Trophoblast cell (in vitro differentiated cells and primary cell): ENCODE measurements around the gene DNAJB8.
A peak's percentile ranks its signal among the peaks of the same experiment; 100 is the strongest.

Experiments
- DNase-seq, 2 donors: peaks; one replicate each; pipeline ENCODE4 v3.0.0-alpha.2; 2016
- H2AFZ ChIP-seq: 2 replicates; pipeline ENCODE4 v1.6.1; 2013; ENCODE audit warnings: low read length, moderate library complexity, mild to moderate bottlenecking; ENCODE audit not compliant: insufficient read depth, poor library complexity
- H2AK5ac ChIP-seq: 2 replicates; pipeline ENCODE4 v1.6.1; 2013; ENCODE audit warnings: mild to moderate bottlenecking, low read length
- H2BK120ac ChIP-seq: 2 replicates; pipeline ENCODE4 v1.6.1; 2013; ENCODE audit warnings: low read length, mild to moderate bottlenecking, moderate library complexity; ENCODE audit not compliant: insufficient read depth, poor library complexity
- H2BK12ac ChIP-seq: 2 replicates; pipeline ENCODE4 v1.6.1; 2013; ENCODE audit warnings: mild to moderate bottlenecking, low read length, moderate library complexity
- H2BK5ac ChIP-seq: 2 replicates; pipeline ENCODE4 v1.6.1; 2013; ENCODE audit warnings: low read length, low read depth, moderate library complexity, mild to moderate bottlenecking; ENCODE audit not compliant: poor library complexity
- H3K14ac ChIP-seq: 2 replicates; pipeline ENCODE4 v1.6.1; 2013; ENCODE audit warnings: mild to moderate bottlenecking, low read length
- H3K18ac ChIP-seq: 2 replicates; pipeline ENCODE4 v1.6.1; 2013; ENCODE audit warnings: mild to moderate bottlenecking, low read length
- H3K23ac ChIP-seq: 2 replicates; pipeline ENCODE4 v1.6.1; 2013; ENCODE audit warnings: low read length
- H3K27ac ChIP-seq: 2 replicates; pipeline ENCODE4 v1.5.1; 2013; ENCODE audit warnings: low read depth, mild to moderate bottlenecking, inconsistent platforms, low read length, moderate library complexity
- H3K27me3 ChIP-seq: 2 replicates; pipeline ENCODE4 v1.6.1; 2013; ENCODE audit warnings: inconsistent platforms, mild to moderate bottlenecking, low read length, moderate library complexity; ENCODE audit not compliant: insufficient read depth
- H3K36me3 ChIP-seq, 2 experiments: 1 replicate in 1 of 2; 2 replicates in 1 of 2; pipeline ENCODE4 v1.6.1; 2013; ENCODE audit warnings: low read length in 2 of 2, mild to moderate bottlenecking in 2 of 2, moderate library complexity in 1 of 2; ENCODE audit not compliant: insufficient read depth in 2 of 2, control insufficient read depth in 1 of 2
- H3K4ac ChIP-seq: 2 replicates; pipeline ENCODE4 v1.6.1; 2013; ENCODE audit warnings: low read depth, mild to moderate bottlenecking, low read length, moderate library complexity
- H3K4me1 ChIP-seq, 2 experiments: 1 replicate in 1 of 2; 2 replicates in 1 of 2; pipeline ENCODE4 v1.6.1; 2013; ENCODE audit warnings: low read length in 2 of 2, mild to moderate bottlenecking in 2 of 2, moderate library complexity in 1 of 2; ENCODE audit not compliant: insufficient read depth in 2 of 2, control insufficient read depth in 1 of 2
- H3K4me2 ChIP-seq: 2 replicates; pipeline ENCODE4 v1.6.1; 2013; ENCODE audit warnings: inconsistent platforms, mild to moderate bottlenecking, low read length, moderate library complexity
- H3K4me3 ChIP-seq: 2 replicates; pipeline ENCODE4 v1.5.1; 2013; ENCODE audit warnings: mild to moderate bottlenecking, low read depth, low read length, inconsistent platforms
- H3K79me1 ChIP-seq: one replicate; pipeline ENCODE4 v1.6.1; 2013; ENCODE audit warnings: low read length
- H3K79me2 ChIP-seq: 2 replicates; pipeline ENCODE4 v1.6.1; 2013; ENCODE audit warnings: low read length, mild to moderate bottlenecking; ENCODE audit not compliant: control insufficient read depth, insufficient read depth, poor library complexity
- H3K9ac ChIP-seq: 2 replicates; pipeline ENCODE4 v1.6.1; 2013; ENCODE audit warnings: mild to moderate bottlenecking, low read length
- H3K9me3 ChIP-seq: 2 replicates; pipeline ENCODE4 v1.6.1; 2013; ENCODE audit warnings: low read depth, mild to moderate bottlenecking, control low read depth, inconsistent platforms, low read length; ENCODE audit not compliant: insufficient read depth
- H4K12ac ChIP-seq: 2 replicates; pipeline ENCODE4 v1.6.1; 2013; ENCODE audit warnings: low read depth, mild to moderate bottlenecking, low read length, moderate library complexity
- H4K8ac ChIP-seq: 2 replicates; pipeline ENCODE4 v1.6.1; 2013; ENCODE audit warnings: low read depth, mild to moderate bottlenecking, low read length, moderate library complexity
- H4K91ac ChIP-seq: one replicate; pipeline ENCODE4 v1.6.1; 2013; ENCODE audit warnings: low read depth, mild to moderate bottlenecking, low read length, moderate library complexity
- WGBS: extraction: QIAGEN DNeasy Blood & Tissue Kit; methylation state at CpG from one replicate; pipeline ENCODE4 v1.1.7; 2013; ENCODE audit warnings: missing lambda C conversion rate; ENCODE audit not compliant: insufficient read length, insufficient coverage; ENCODE audit errors: extremely low coverage; 5-methylcytosine and 5-hydroxymethylcytosine counted together

DNAJB8 gene

DNA sequence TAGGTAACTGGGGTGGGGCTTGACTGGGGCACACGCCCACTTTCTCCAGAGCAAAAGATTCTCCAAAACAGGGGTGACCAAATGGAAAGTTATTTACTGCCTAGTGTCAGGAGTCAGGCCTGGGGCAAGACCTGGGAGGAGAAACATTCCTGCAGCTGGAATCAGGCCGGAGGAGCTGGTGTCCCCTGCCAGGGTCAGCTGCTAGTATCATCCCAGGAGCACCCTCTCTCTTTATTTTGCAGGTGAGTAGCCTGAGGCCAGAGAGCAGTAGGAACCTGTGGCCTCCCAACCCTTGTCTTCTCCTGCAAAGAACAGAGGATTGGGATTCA lies 32.9 kb downstream of the DNAJB8 start:
- Histone ChIP-seq H3K79me2 (peaks cover 11% of the 10 kb centered on the region), H3K23ac (no peak overlapping the region), H3K9me3 (no peaks in the 10 kb centered on the region), H4K91ac (no peak overlapping the region), H3K18ac (no peak overlapping the region), H3K14ac (no peak overlapping the region), H3K4me3 (no peak overlapping the region), H2AK5ac (no peak overlapping the region), H3K4me2 (no peak overlapping the region), H3K27ac (peak overlapping the region; percentile 78), H4K12ac (no peak overlapping the region), H3K4ac (no peak overlapping the region), H2BK12ac (no peak overlapping the region), H2BK5ac (no peak overlapping the region), H3K4me1 (peaks cover 35 to 41% of the 10 kb centered on the region in 2 experiments), H3K36me3 (no peaks in the 10 kb centered on the region), H2BK120ac (no peak overlapping the region), H3K27me3 (no peaks in the 10 kb centered on the region), H3K79me1 (peaks cover 39% of the 10 kb centered on the region), H2AFZ (no peak overlapping the region), H4K8ac (no peak overlapping the region), H3K9ac (no peak overlapping the region)
- no CpG with 5 or more reads among the region's 2 CpGs for WGBS
- DNase-seq = peak; percentile 99

DNA sequence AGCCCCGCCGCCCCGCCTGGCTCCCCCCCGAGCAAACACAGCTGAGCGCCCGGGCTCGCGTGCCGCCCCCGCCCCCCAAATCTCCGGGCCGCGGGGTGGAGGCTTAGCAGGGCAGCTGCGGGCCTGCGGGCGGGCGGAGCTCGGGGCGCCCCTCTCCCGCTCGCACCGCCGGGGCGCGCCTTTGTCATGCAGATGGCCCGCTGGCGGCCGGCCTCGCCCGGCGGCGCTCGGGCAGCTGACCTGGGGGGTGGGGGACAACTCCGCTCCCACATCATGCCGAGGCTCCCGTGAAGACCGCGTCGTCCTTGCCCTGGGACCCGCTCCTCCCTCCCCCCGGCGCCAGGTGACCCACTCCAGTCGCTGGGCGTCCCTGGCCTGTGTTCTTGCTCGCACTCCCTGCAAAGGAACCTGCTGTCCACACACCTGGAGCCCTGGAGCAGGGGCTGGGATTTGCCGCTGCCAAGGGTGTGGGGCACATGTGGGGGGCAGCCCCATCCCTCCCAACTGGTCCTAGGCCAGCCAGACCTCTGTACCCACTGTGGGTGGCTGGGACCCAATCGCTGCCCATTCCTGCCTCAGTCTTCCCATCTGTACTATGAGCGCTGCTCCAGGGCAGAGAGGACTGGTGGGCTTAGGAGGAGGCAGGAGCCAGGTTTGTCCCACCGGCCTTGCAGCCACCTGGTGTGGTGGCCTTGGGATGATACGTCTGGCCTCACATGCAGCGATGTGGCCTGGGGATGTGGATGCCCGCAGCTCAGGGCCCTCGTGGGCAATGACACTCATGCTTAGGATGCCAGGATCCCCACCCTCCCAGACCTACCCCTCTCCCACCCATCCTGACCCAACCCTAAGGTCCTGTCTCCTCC lies 33.5 kb downstream of the DNAJB8 start:
- no peaks in the 10 kb centered on the region for H3K36me3 ChIP-seq
- peak overlapping the region; percentile 70 for H3K4me2 ChIP-seq
- peak overlapping the region; percentile 67 for H2AFZ ChIP-seq
- peak overlapping the region; percentile 70 for H2BK5ac ChIP-seq
- H3K4me3 ChIP-seq = peak overlapping the region; percentile 57
- H3K9me3 ChIP-seq = no peaks in the 10 kb centered on the region
- H3K9ac ChIP-seq = no peak overlapping the region
- H3K18ac ChIP-seq = peak overlapping the region; percentile 56
- no peak overlapping the region for H3K23ac ChIP-seq
- H4K8ac ChIP-seq = peak overlapping the region; percentile 50
- no CpG with 5 or more reads among the region's 53 CpGs for WGBS
- peak overlapping the region; percentile 77 for H2BK12ac ChIP-seq
- H2BK120ac ChIP-seq = peak overlapping the region; percentile 96
- H4K91ac ChIP-seq = peak overlapping the region; percentile 94
- peaks cover 11% of the 10 kb centered on the region for H3K79me2 ChIP-seq
- no peaks in the 10 kb centered on the region for H3K27me3 ChIP-seq
- peak overlapping the region; percentile 23 for H3K4ac ChIP-seq
- peaks cover 40% of the 10 kb centered on the region for H3K79me1 ChIP-seq
- peak overlapping the region; percentile 71 for H4K12ac ChIP-seq
- peaks cover 36 to 47% of the 10 kb centered on the region in 2 experiments for H3K4me1 ChIP-seq
- H3K27ac ChIP-seq = peak overlapping the region; percentile 78
- peak overlapping the region; percentile 75 for H3K14ac ChIP-seq
- peak; percentile 89 to 92 for DNase-seq
- H2AK5ac ChIP-seq = peak overlapping the region; percentile 38

DNA sequence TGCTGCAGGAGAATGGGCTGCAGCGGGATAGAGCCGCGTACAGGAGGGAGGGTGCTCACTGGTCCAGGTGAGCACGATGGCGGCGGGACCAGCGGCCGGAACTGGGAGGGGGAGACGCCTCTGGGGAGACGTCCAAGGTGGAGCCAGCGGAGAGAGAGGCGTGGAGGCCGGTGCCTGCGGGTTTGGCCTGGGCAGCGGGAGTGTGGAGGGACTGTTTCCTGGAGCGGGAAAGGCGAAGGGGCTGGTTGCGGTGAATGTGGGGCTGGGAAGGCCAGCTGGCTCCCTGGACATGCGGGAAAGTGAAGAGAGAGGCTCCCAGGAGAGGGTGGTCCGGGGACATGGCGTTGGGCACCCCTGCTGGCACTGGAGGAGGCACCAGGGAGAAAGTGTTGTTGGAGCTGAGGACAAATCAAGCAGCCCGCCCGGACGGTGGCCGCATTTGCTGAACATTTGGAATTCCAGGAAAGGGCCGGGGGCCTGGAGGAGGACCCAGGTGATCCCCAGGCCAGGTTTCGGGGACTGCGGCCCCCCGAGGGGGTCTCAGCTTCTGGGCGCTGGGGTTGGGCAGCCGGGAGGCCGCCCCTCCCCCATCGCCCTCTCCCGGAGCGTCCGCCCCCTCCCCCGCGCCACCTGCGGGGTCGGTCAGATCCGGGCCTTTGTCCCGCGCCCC lies 34.3 kb downstream of the DNAJB8 start:
- peak overlapping the region; percentile 94 for H4K91ac ChIP-seq
- H4K12ac ChIP-seq = no peak overlapping the region
- no peaks in the 10 kb centered on the region for H3K27me3 ChIP-seq
- peak overlapping the region; percentile 80 for H4K8ac ChIP-seq
- peak overlapping the region; percentile 70 for H3K4me2 ChIP-seq
- no CpG with 5 or more reads among the region's 43 CpGs for WGBS
- H3K9me3 ChIP-seq = no peaks in the 10 kb centered on the region
- H3K27ac ChIP-seq = peak overlapping the region; percentile 24
- peak overlapping the region; percentile 26 for H3K4ac ChIP-seq
- H3K36me3 ChIP-seq = no peaks in the 10 kb centered on the region
- no peak overlapping the region for H2AK5ac ChIP-seq
- DNase-seq = peak; percentile 81 to 88
- H2BK120ac ChIP-seq = peak overlapping the region; percentile 82
- H3K4me1 ChIP-seq = peaks cover 37 to 49% of the 10 kb centered on the region in 2 experiments
- H2BK12ac ChIP-seq = peak overlapping the region; percentile 42
- peaks cover 42% of the 10 kb centered on the region for H3K79me1 ChIP-seq
- H3K9ac ChIP-seq = no peak overlapping the region
- peak overlapping the region; percentile 71 for H2BK5ac ChIP-seq
- H3K23ac ChIP-seq = no peak overlapping the region
- peak overlapping the region; percentile 55 for H2AFZ ChIP-seq
- H3K4me3 ChIP-seq = peak overlapping the region; percentile 57
- peak overlapping the region; percentile 40 for H3K14ac ChIP-seq
- H3K18ac ChIP-seq = peak overlapping the region; percentile 35
- peaks cover 11% of the 10 kb centered on the region for H3K79me2 ChIP-seq

DNA sequence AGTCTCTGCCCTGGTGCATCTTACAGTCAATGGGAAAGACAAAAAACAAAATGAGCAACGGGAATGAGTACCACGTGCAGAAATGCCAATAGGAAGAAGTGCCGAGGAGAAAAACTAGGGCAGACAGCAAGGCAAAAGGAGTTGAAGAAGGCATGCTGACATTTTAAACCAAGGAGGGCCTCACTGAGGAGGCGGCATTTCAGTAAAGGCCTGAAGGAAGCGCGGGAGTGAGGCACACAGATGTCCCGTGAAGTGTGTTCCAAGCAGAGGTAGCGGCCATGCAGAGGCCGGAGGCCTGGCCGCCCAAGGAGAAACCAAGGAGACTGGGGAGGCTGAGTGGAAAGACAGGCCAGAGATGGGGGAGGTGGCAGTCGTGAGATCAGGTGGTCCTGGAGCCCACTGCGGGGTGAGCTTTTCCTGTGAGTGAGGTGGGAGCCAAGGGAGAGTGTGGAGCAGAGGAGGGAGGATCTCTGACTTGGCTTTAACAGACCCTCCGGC lies 34.8 kb downstream of the DNAJB8 start:
- Histone ChIP-seq H2BK12ac (peak overlapping the region; percentile 42), H3K18ac (peak overlapping the region; percentile 35), H3K79me1 (peaks cover 42% of the 10 kb centered on the region), H3K9me3 (no peaks in the 10 kb centered on the region), H2AK5ac (no peak overlapping the region), H4K12ac (no peak overlapping the region), H3K4me1 (peaks cover 37 to 49% of the 10 kb centered on the region in 2 experiments), H3K79me2 (peaks cover 11% of the 10 kb centered on the region), H2BK5ac (no peak overlapping the region), H3K27ac (no peak overlapping the region), H3K27me3 (no peaks in the 10 kb centered on the region), H2BK120ac (peak overlapping the region; percentile 82), H3K4ac (no peak overlapping the region), H3K4me2 (peak overlapping the region; percentile 70), H3K9ac (no peak overlapping the region), H3K23ac (no peak overlapping the region), H2AFZ (no peak overlapping the region), H3K36me3 (no peaks in the 10 kb centered on the region), H4K91ac (peak overlapping the region; percentile 94), H3K4me3 (no peak overlapping the region), H4K8ac (peak overlapping the region; percentile 40), H3K14ac (no peak overlapping the region)
- peak in 1 of 2 donors; percentile 37 for DNase-seq
- no CpG with 5 or more reads among the region's 13 CpGs for WGBS
